ENCODE results near the gene STK32B.
"Not testable (repeated sequence)": the region's sequence is repeated elsewhere in the genome, so short reads cannot be mapped to it uniquely, and the experiment has no call there.

STK32B gene

GRCh38 chr4:5032813-5033212, 18.5 kb upstream of the STK32B start:
- DNase-seq, result no peak

GRCh38 chr4:5033281-5033841, 17.9 kb upstream of the STK32B start:
- no peak for DNase-seq

- DNase-seq, result no peak
These were observed 17.1 kb upstream of the STK32B start for GRCh38 chr4:5034206-5034605.

GRCh38 chr4:5036239-5036638, 15.0 kb upstream of the STK32B start:
- no peak for DNase-seq

- no peak for DNase-seq
These were observed 13.4 kb upstream of the STK32B start for GRCh38 chr4:5037553-5038551.

GRCh38 chr4:5039800-5040199, 11.5 kb upstream of the STK32B start:
- no peak for DNase-seq

GRCh38 chr4:5040856-5041620, 10.2 kb upstream of the STK32B start:
- DNase-seq, result no peak

GRCh38 chr4:5041699-5042098, 9.6 kb upstream of the STK32B start:
- DNase-seq, result peak; percentile 7

GRCh38 chr4:5043579-5043978, 7.7 kb upstream of the STK32B start:
- DNase-seq, result no peak

GRCh38 chr4:5044341-5044740, 6.9 kb upstream of the STK32B start:
- no peak for DNase-seq

GRCh38 chr4:5045097-5045496, 6.2 kb upstream of the STK32B start:
- DNase-seq, result no peak

- DNase-seq, result no peak
These were observed 2.6 kb upstream of the STK32B start for GRCh38 chr4:5048721-5049120.

GRCh38 chr4:5050520-5051277, 581 bp upstream of the STK32B start:
- peak; percentile 67 for DNase-seq

GRCh38 chr4:5052204-5052702, 973 bp downstream of the STK32B start:
- DNase-seq, result no peak

GRCh38 chr4:5052726-5053425, 1.6 kb downstream of the STK32B start:
- DNase-seq, result no peak

- no peak for DNase-seq
These were observed 3.3 kb downstream of the STK32B start for GRCh38 chr4:5054532-5054931.

GRCh38 chr4:5055411-5055810, 4.1 kb downstream of the STK32B start:
- no peak for DNase-seq

- no peak for DNase-seq
These were observed 14.8 kb downstream of the STK32B start for GRCh38 chr4:5066101-5066500.

GRCh38 chr4:5066968-5067367, 15.7 kb downstream of the STK32B start:
- DNase-seq, result not testable (repeated sequence)

GRCh38 chr4:5067908-5068307, 16.6 kb downstream of the STK32B start:
- no peak for DNase-seq

- no peak for DNase-seq
These were observed 18.6 kb downstream of the STK32B start for GRCh38 chr4:5069901-5070300.

GRCh38 chr4:5072948-5073347, 21.7 kb downstream of the STK32B start:
- no peak for DNase-seq
